IMR-90 (cell line): ENCODE data around the gene MLIP.

Experiments used
- CTCF ChIP-seq: conservative IDR thresholded peaks from 2 replicates; pipeline ENCODE4 v1.5.1; 2012; ENCODE audit warnings: mild to moderate bottlenecking, low read depth, low read length, improper control_type of control experiment
- MAZ ChIP-seq: IDR thresholded peaks from 2 replicates; pipeline ENCODE4 v1.6.1; 2012; ENCODE audit warnings: low read depth, mild to moderate bottlenecking, low read length, improper control_type of control experiment, moderate library complexity, borderline replicate concordance
- TF ChIP-seq, protein P1 (sequence below): fragments of 150-350 bp; IDR thresholded peaks from 2 replicates; pipeline ENCODE4 v1.6.1; 2017; ENCODE audit warnings: mild to moderate bottlenecking, antibody characterized with exemption, low read length, low read depth

GRCh38 chr6:54183616-54184015 lies 72.4 kb downstream of the MLIP start:
- TF ChIP-seq, protein P1, sequence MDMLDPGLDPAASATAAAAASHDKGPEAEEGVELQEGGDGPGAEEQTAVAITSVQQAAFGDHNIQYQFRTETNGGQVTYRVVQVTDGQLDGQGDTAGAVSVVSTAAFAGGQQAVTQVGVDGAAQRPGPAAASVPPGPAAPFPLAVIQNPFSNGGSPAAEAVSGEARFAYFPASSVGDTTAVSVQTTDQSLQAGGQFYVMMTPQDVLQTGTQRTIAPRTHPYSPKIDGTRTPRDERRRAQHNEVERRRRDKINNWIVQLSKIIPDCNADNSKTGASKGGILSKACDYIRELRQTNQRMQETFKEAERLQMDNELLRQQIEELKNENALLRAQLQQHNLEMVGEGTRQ: no peak
- TF ChIP-seq CTCF (no peak), MAZ (no peak)
